Measurements from ENCODE around the gene MYH4.

DNA sequence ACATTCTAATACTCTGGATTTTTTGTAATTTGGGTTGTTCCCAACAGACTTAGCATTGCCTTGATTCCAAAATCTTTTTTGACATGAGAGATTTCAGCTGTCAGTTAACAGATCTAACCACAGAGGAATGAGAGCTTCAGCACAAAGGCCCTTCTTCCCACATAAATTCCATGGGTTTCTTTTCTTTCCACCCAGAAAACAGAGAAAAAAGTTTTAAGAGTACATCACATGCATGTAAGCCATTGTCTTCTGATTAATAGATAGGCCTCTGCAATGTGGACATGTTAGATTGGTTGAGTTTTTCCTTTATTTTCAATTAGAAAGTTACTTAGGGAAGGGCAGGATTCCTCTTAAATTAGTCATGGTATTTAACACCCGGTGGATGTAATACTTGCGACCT, 48.5 kb downstream of the MYH4 start:
- no peak for TF ChIP-seq SUZ12 (IDR thresholded peaks at IDR 0.05; ENCODE audit: extremely low read depth, insufficient read depth, insufficient read length)
- no peak for TF ChIP-seq ZNF274 (IDR thresholded peaks at IDR 0.05; ENCODE audit: low read depth, low read length)

Measured in NT2/D1 (cell line).